Stimulated activated CD8-positive, alpha-beta memory T cell treated with anti-CD3 and anti-CD28 coated beads, Interleukin-4, amount 100 ng/mL, for 4 hours (primary cell): ENCODE data around the gene ITPR3.

Experiments
- DNase-seq, 2 donors: peaks; one replicate each; pipeline ENCODE4 v3.0.0-alpha.2; 2020; ENCODE audit warnings: low read depth in 2 of 2, low spot score in 1 of 2

Gene ITPR3

GRCh38 chr6:33711140-33712129, 90.3 kb downstream of the ITPR3 start, which contains the start of gene UQCC2:
Gene UQCC2 (minus strand): TSS chr6:33711700. CDS start chr6:33711686, 14 bp downstream.
- DNase-seq: peak; percentile 94 to 95

- DNase-seq: no peak
Observed at GRCh38 chr6:33712914-33713313, 91.8 kb downstream of the ITPR3 start.

GRCh38 chr6:33713786-33714185, 92.7 kb downstream of the ITPR3 start:
- no peak for DNase-seq

GRCh38 chr6:33714385-33715040, 93.4 kb downstream of the ITPR3 start:
- no peak for DNase-seq

- no peak for DNase-seq
Observed at GRCh38 chr6:33716379-33716778, 95.3 kb downstream of the ITPR3 start.

- DNase-seq: no peak
Observed at GRCh38 chr6:33716890-33717632, 95.9 kb downstream of the ITPR3 start.

GRCh38 chr6:33717934-33718455, 96.9 kb downstream of the ITPR3 start:
- DNase-seq: no peak

GRCh38 chr6:33718713-33719112, 97.6 kb downstream of the ITPR3 start:
- DNase-seq: no peak

GRCh38 chr6:33719326-33719987, 98.3 kb downstream of the ITPR3 start:
- no peak for DNase-seq

GRCh38 chr6:33720998-33721397, 99.9 kb downstream of the ITPR3 start:
- no peak for DNase-seq

GRCh38 chr6:33721508-33721907, 100.4 kb downstream of the ITPR3 start:
- DNase-seq: no peak

GRCh38 chr6:33722103-33722623, 101.0 kb downstream of the ITPR3 start:
- DNase-seq: no peak

GRCh38 chr6:33723371-33724085, 102.4 kb downstream of the ITPR3 start:
- DNase-seq: no peak

- no peak for DNase-seq
Observed at GRCh38 chr6:33724102-33725023, 103.2 kb downstream of the ITPR3 start.

- DNase-seq: no peak
Observed at GRCh38 chr6:33725222-33725621, 104.1 kb downstream of the ITPR3 start.

- DNase-seq: no peak
Observed at GRCh38 chr6:33725891-33726673, 105.0 kb downstream of the ITPR3 start.

GRCh38 chr6:33726696-33727095, 105.6 kb downstream of the ITPR3 start:
- no peak for DNase-seq

- DNase-seq: no peak
Observed at GRCh38 chr6:33727126-33727525, 106.0 kb downstream of the ITPR3 start.
